MV-4-11 (cell line): Measurements from ENCODE around the gene CIRBP.
A peak's percentile ranks its signal among the peaks of the same experiment; 100 is the strongest.

Experiments
- DNase-seq: peaks from one replicate; lab custom pipeline; 2025; lab: John Stamatoyannopoulos, UW

The CIRBP gene

GRCh38 chr19:1269065-1269477, at the start of gene CIRBP:
Gene CIRBP, plus strand, starts transcription at chr19:1269332. Its CDS starts 1,602 bp downstream, at chr19:1270934.
- DNase-seq, result peak; percentile 100

- no peak for DNase-seq
These were observed 49.2 kb upstream of the CIRBP start for GRCh38 chr19:1219786-1220476.

- DNase-seq, result no peak
These were observed 48.6 kb upstream of the CIRBP start for GRCh38 chr19:1220477-1220930.

DNA sequence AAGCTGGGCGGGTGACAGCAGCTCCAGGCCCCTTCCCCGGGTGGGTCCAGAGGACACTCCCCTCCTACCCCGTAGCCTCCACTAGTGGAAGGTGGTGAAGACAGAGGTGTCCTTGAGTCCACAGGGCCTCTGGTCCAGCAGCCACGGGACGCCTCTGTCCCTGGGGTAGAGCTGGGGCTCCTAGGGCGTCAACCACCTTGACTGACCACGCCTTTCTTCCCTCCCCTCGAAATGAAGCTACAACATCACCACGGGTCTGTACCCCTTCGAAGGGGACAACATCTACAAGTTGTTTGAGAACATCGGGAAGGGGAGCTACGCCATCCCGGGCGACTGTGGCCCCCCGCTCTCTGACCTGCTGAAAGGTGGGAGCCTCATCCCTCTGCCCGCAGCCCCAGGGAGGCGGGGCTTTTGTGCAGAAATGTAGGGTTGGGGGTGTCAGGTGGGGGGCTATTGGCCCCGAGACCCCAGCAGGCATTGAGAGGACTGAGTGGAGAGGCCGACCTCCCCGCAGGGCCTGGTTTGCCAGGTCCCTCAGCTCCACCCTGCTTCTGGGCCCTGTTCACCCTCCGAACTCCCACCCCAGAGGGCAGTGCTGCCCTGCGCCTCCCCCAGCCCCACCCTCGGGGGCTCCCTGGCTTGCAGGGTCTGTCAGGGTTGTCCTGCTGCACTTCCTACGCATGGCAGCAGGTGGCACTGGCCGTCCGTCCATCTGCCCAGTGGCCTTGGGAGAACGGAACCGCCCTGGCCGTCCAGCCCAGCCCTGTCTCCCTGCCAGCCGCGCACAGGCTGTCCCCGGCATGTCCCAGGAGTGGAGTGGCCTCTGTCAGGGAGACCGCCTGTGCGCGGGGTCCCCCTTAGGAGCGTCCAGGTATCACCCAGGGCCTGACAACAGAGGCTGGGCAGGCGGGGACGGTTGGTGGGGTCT, 47.9 kb upstream of the CIRBP start:
- DNase-seq, result no peak

GRCh38 chr19:1221904-1222255, 47.3 kb upstream of the CIRBP start:
- no peak for DNase-seq

- DNase-seq, result no peak
These were observed 46.7 kb upstream of the CIRBP start for GRCh38 chr19:1222394-1222793.

- DNase-seq, result peak; percentile 19
These were observed 45.9 kb upstream of the CIRBP start for GRCh38 chr19:1223018-1223855.

DNA sequence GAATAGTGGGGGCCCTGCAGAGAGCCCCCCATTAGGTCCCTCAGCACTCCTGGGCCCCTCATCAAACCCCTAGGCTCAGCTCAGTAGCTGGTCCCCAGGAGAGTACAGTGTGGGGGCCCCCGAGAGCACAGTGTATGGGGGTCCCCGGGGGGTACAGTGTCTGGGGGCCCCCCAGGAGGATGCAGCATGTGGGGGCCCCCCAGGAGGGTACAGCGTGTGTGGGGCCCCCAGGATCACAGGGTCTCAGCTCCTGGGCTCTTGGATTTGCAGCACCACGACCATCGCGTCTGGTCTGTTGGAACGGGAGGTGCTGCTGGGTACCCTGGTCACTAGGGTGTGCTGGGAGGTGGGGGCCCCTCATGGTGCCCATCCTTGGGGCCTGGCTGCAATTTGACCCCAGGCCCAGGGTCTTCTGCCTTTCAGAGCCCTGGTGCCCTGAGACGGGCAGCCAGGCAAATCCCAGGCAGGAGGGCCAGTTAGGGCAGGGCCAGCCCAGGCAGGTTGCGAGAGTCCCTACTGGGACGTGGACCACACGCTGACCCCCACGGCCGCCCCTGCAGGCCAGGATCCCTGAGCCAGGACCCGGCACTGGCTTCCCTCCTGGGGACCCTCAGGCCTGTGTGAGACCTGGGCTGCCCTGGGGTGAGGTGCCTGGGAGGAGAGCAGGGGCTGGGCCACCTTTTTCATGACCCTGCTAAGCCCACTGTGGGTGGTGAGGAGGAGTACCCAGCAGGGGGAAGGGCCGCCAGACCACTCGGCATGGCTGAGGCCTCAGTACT, 44.9 kb upstream of the CIRBP start:
- no peak for DNase-seq

GRCh38 chr19:1224847-1225246, 44.3 kb upstream of the CIRBP start:
- DNase-seq, result no peak

- DNase-seq, result no peak
These were observed 43.5 kb upstream of the CIRBP start for GRCh38 chr19:1225440-1226226.

DNA sequence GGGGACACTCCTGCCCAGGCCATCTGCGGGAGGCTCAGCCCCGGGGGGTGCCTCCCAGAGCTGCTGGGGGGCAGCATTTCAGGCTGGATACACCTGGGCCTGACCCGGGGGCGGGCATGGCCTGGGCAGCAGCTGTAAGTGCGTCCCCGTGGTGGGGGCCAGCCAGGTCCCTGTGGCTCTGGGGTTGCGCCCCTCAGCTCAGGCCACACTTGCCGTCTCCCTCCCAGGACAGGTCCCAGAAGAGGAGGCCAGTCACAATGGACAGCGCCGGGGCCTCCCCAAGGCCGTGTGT, 43.0 kb upstream of the CIRBP start:
- no peak for DNase-seq

DNA sequence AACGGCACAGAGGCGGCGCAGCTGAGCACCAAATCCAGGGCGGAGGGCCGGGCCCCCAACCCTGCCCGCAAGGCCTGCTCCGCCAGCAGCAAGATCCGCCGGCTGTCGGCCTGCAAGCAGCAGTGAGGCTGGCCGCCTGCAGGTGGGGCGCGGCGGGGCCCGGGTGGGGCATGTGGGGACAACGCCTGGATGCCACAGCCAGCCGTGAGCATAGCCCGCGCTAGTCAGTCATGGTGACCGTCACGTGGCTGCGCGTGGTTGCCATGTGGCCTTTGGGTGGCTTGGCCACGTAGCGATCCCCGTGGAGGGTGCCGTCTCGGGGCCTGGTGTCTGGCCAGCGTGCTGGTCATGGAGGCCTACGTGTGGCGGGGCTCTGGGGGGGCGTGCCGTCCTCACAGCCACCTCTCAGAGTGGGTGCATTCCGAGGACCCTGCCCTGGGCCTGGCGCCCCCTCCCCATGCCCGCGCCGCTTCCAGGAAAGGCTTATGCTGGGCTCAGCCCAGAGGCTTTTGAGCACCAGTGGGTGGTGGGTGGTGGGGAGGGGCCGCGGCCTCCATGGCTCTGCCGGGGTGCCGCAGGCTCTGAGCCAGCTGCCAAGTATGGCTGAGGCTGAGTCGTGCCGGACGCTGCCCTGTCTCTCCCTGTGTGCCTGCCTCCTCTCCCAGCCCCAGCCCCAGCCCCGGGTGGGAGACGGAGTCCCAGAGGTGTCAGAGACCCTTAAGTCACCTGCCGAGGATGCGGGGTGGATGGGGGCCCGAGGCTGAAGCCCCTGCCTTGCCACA, 42.4 kb upstream of the CIRBP start:
- no peak for DNase-seq

DNA sequence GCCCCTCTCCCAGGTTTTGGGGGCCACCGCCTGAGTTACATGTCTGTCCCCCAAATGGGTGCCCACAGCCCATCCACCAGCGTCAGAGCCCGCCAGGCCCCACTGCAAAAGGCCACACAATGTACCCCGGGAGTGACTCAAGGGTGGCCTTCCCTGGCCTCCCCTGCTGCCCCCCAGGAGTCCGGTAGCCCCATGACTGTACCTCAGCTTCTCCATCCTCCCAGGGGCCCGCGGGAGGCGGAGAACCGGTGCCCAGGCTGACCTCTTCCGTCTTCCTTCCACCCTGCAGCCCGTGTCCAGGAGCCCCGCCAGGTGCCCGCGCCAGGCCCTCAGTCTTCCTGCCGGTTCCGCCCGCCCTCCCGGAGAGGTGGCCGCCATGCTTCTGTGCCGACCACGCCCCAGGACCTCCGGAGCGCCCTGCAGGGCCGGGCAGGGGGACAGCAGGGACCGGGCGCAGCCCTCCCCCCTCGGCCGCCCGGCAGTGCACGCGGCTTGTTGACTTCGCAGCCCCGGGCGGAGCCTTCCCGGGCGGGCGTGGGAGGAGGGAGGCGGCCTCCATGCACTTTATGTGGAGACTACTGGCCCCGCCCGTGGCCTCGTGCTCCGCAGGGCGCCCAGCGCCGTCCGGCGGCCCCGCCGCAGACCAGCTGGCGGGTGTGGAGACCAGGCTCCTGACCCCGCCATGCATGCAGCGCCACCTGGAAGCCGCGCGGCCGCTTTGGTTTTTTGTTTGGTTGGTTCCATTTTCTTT, 41.7 kb upstream of the CIRBP start:
- DNase-seq, result no peak

- no peak for DNase-seq
These were observed 40.8 kb upstream of the CIRBP start for GRCh38 chr19:1228161-1228957.

- DNase-seq, result no peak
These were observed 39.8 kb upstream of the CIRBP start for GRCh38 chr19:1229056-1229923.

GRCh38 chr19:1229924-1230782, 39.0 kb upstream of the CIRBP start:
- no peak for DNase-seq
